BLaER1 (cell line): Measurements from ENCODE around the gene CSNK2A1.

Experiments used
- H3K27ac ChIP-seq: shearing (Covaris generic); formaldehyde crosslinking; 2 replicates; pipeline ENCODE4 v1.8.1; 2022
- H3K27me3 ChIP-seq: shearing (Covaris generic); formaldehyde crosslinking; 2 replicates; pipeline ENCODE4 v1.8.1; 2022
- H3K36me3 ChIP-seq: shearing (Covaris generic); formaldehyde crosslinking; 2 replicates; pipeline ENCODE4 v1.8.1; 2022
- H3K4me1 ChIP-seq: shearing (Covaris generic); formaldehyde crosslinking; 2 replicates; pipeline ENCODE4 v1.8.1; 2022
- H3K4me2 ChIP-seq: shearing (Covaris generic); formaldehyde crosslinking; 2 replicates; pipeline ENCODE4 v1.8.1; 2022
- H3K4me3 ChIP-seq: shearing (Covaris generic); formaldehyde crosslinking; 2 replicates; pipeline ENCODE4 v1.8.1; 2022
- H3K9ac ChIP-seq: shearing (Covaris generic); formaldehyde crosslinking; 2 replicates; pipeline ENCODE4 v1.8.1; 2022
- H3K9me3 ChIP-seq: shearing (Covaris generic); formaldehyde crosslinking; 2 replicates; pipeline ENCODE4 v1.8.1; 2022
- H4K20me1 ChIP-seq: shearing (Covaris generic); formaldehyde crosslinking; 2 replicates; pipeline ENCODE4 v1.8.1; 2022
- Cebpa-rat ChIP-seq: shearing (Covaris generic); IDR thresholded peaks from 2 replicates; pipeline ENCODE4 v1.8.1; 2022

CSNK2A1 gene

GRCh38 chr20:503048-503737, 40.4 kb downstream of the CSNK2A1 start:
- Histone ChIP-seq H4K20me1 (peaks cover 64% of the 10 kb centered on the region), H3K4me3 (no peak overlapping the region), H3K4me1 (no peaks in the 10 kb centered on the region), H3K4me2 (no peak overlapping the region), H3K9me3 (no peaks in the 10 kb centered on the region), H3K27ac (no peak overlapping the region), H3K36me3 (peaks cover 100% of the 10 kb centered on the region), H3K9ac (no peak overlapping the region), H3K27me3 (no peaks in the 10 kb centered on the region)
- TF ChIP-seq Cebpa-rat, result no peak

GRCh38 chr20:497979-498378, 45.6 kb downstream of the CSNK2A1 start:
- Histone ChIP-seq H3K9ac (no peak overlapping the region), H3K9me3 (no peaks in the 10 kb centered on the region), H3K27ac (no peak overlapping the region), H3K27me3 (no peaks in the 10 kb centered on the region), H3K4me3 (no peak overlapping the region), H4K20me1 (peaks cover 48% of the 10 kb centered on the region), H3K4me1 (no peaks in the 10 kb centered on the region), H3K4me2 (no peak overlapping the region), H3K36me3 (peaks cover 100% of the 10 kb centered on the region)
- TF ChIP-seq Cebpa-rat, result no peak

- Histone ChIP-seq H3K9me3 (no peaks in the 10 kb centered on the region), H3K4me1 (no peaks in the 10 kb centered on the region), H4K20me1 (peaks cover 52% of the 10 kb centered on the region), H3K36me3 (peaks cover 100% of the 10 kb centered on the region), H3K4me2 (no peak overlapping the region), H3K27me3 (no peaks in the 10 kb centered on the region), H3K9ac (no peak overlapping the region), H3K4me3 (no peak overlapping the region), H3K27ac (no peak overlapping the region)
- no peak for TF ChIP-seq Cebpa-rat
These were observed 47.4 kb downstream of the CSNK2A1 start for GRCh38 chr20:496126-496696.

DNA sequence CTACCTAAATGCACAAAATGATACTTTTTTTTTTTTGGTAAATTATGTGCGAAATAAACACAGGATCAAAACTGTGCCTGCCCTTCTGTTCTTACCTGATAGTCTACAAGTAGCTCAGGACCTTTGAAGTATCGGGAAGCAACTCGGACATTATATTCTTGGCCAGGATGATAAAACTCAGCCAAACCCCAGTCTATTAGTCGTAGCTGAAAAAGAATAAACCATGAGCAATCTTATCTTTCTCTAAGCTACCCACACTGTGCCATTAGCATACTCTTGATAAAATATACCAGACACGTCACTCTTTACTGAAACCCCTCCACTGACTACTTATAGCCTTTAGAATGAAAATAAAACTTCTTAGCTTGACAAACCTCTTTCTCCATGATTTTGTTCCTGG, 51.4 kb downstream of the CSNK2A1 start:
- H4K20me1 ChIP-seq, result peaks cover 48% of the 10 kb centered on the region
- peaks cover 99% of the 10 kb centered on the region for H3K36me3 ChIP-seq
- no peak for TF ChIP-seq Cebpa-rat

DNA sequence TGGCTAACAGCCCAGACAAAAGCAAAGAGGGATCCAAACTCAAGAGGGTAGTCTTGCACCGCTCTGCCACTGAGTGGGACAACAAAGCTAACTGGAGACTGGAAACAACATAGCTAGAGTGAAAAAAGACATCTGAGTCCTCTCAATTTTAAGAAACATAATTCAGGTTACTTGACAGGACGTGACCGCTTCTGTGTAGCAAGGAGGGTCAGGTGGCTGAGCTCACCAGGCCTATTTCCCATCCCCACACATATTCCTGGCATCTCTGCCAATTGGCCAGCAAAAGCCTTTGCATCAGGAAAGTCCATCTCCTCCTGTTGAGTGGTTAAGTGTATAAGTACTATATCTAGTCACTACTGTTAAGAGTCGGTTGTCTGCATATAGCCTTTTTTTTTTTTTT, 55.9 kb downstream of the CSNK2A1 start:
- no peaks in the 10 kb centered on the region for H3K27me3 ChIP-seq
- H3K27ac ChIP-seq, result no peak overlapping the region
- H3K4me1 ChIP-seq, result no peaks in the 10 kb centered on the region; the same call in 1 of the 2 replicates
- H3K4me3 ChIP-seq, result no peak overlapping the region
- H4K20me1 ChIP-seq, result peaks cover 37% of the 10 kb centered on the region
- no peak overlapping the region for H3K9ac ChIP-seq
- H3K4me2 ChIP-seq, result no peak overlapping the region
- H3K36me3 ChIP-seq, result peaks cover 98% of the 10 kb centered on the region
- no peaks in the 10 kb centered on the region for H3K9me3 ChIP-seq
- TF ChIP-seq Cebpa-rat, result no peak

More for the DNA sequence above, 51.4 kb downstream of the CSNK2A1 start:
- Histone ChIP-seq H3K27me3 (no peaks in the 10 kb centered on the region), H3K4me2 (no peak overlapping the region), H3K4me1 (no peaks in the 10 kb centered on the region), H3K9ac (no peak overlapping the region), H3K4me3 (no peak overlapping the region), H3K27ac (no peak overlapping the region), H3K9me3 (no peaks in the 10 kb centered on the region)

DNA sequence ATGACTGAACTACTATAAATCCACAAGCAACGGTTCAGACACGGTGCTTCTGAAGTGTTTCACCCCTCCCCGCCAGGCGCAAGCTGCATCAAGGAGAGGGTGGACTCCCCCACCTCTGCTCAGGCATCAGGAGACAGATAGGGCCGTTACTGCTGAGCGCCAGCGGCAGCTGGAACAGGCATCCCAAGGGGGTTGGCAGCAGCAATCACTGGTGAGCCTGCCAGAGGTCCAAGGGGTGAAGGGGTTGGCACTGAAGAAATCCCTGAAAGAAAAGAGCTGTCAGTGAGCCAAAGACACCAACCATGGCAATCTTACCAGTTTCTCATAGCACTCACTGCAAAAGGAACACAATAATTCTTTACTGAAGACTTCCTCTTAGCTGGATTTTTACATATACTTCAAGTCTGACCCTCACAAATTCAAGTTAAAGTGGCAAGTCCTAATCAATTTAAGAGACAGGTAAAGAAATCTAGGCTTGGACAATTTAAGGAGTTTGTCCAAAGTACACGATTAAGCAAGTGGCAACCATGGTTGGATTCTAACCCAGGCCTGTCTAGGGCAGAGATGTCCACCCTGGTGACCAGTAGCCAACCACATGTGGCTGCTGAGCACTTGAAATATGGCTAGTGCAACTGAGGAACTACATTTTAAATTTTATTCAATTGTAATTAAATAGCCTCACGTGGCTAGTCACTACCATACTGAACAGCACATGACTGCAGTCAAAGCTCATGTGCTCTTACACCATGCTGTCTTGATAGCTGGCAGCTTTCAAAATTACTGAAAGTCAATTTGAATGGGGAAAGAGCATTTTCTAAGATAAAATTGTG, 59.6 kb downstream of the CSNK2A1 start:
- Histone ChIP-seq H3K4me2 (no peak overlapping the region), H3K9me3 (no peaks in the 10 kb centered on the region), H3K36me3 (peaks cover 88% of the 10 kb centered on the region), H3K9ac (no peak overlapping the region), H3K4me1 (no peaks in the 10 kb centered on the region; the same call in 1 of the 2 replicates), H3K27ac (no peak overlapping the region), H4K20me1 (peaks cover 70% of the 10 kb centered on the region), H3K27me3 (no peaks in the 10 kb centered on the region), H3K4me3 (no peak overlapping the region)
- TF ChIP-seq Cebpa-rat, result no peak

- Histone ChIP-seq H3K9me3 (no peaks in the 10 kb centered on the region), H4K20me1 (peaks cover 54% of the 10 kb centered on the region), H3K4me3 (no peak overlapping the region), H3K4me1 (no peaks in the 10 kb centered on the region; the same call in 1 of the 2 replicates), H3K4me2 (no peak overlapping the region), H3K27me3 (no peaks in the 10 kb centered on the region), H3K9ac (peak overlapping the region; percentile 26; the same call in 1 of the 2 replicates), H3K36me3 (peaks cover 86% of the 10 kb centered on the region), H3K27ac (no peak overlapping the region)
- TF ChIP-seq Cebpa-rat, result no peak
These were observed 62.4 kb downstream of the CSNK2A1 start for GRCh38 chr20:481167-481566.

- TF ChIP-seq Cebpa-rat, result no peak
- Histone ChIP-seq H3K36me3 (peaks cover 83% of the 10 kb centered on the region), H4K20me1 (peaks cover 49% of the 10 kb centered on the region), H3K27me3 (no peaks in the 10 kb centered on the region), H3K4me3 (no peak overlapping the region), H3K27ac (no peak overlapping the region), H3K4me2 (no peak overlapping the region), H3K4me1 (no peaks in the 10 kb centered on the region; the same call in 1 of the 2 replicates), H3K9ac (no peak overlapping the region), H3K9me3 (no peaks in the 10 kb centered on the region)
These were observed 63.5 kb downstream of the CSNK2A1 start for GRCh38 chr20:480044-480443.

DNA sequence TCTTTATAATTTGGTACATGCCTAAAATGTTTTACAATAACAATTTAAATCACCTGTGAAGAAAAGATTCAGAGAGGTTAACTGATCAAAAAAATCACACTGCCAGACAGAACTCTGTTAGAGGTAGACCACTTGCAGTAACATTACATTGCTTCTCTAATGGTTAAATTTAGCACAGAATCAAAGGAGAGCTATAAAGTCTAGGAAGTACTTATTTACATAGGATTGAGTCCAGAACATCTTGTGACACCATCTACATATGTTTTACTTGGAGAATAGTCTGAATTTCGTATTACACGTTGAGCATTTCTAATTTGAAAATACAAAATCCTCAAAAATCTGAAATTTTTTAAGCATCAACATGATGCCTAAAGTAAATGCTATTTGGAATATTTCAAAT, 64.1 kb downstream of the CSNK2A1 start:
- no peak for TF ChIP-seq Cebpa-rat
- Histone ChIP-seq H3K9me3 (no peaks in the 10 kb centered on the region), H3K4me1 (no peaks in the 10 kb centered on the region; the same call in 1 of the 2 replicates), H3K27ac (no peak overlapping the region), H4K20me1 (peaks cover 49% of the 10 kb centered on the region), H3K9ac (no peak overlapping the region), H3K27me3 (no peaks in the 10 kb centered on the region), H3K36me3 (peaks cover 82% of the 10 kb centered on the region), H3K4me3 (no peak overlapping the region), H3K4me2 (no peak overlapping the region)
